Motor neuron (in vitro differentiated cells): Measurements from ENCODE around the gene ZNF189. TPM values are rescaled to one million over a fixed set of nuclear protein-coding genes. Genes with fewer than 3 reads are reported as not detected.

Source experiments
- ATAC-seq, 8 experiments: fragments of 200-7000 bp; cut with Tn5 transposase; replicated peaks in 6 of 8; 2 replicates each; pipeline ENCODE4 v1.8.0; 2021; ENCODE audit warnings: mild to moderate bottlenecking in 8 of 8, moderate library complexity in 8 of 8
- H3K27ac ChIP-seq, 2 donors: fragments of 250-450 bp; sonication (Bioruptor Pico); 2 replicates each; pipeline ENCODE4 v1.9.0; 2021; ENCODE audit warnings: antibody characterized with exemption in 2 of 2, mild to moderate bottlenecking in 2 of 2, moderate library complexity in 1 of 2
- H3K4me1 ChIP-seq, 2 donors: fragments of 250-450 bp; sonication (Bioruptor Pico); replicated peaks in 1 of 2; 2 replicates each; pipeline ENCODE4 v1.6.1; 2021; ENCODE audit warnings: antibody characterized with exemption in 2 of 2, mild to moderate bottlenecking in 2 of 2, moderate library complexity in 1 of 2
- H3K4me3 ChIP-seq, 5 donors: fragments of 250-450 bp; sonication (Bioruptor Pico); 2 replicates each; pipeline ENCODE4 v1.9.0; 2021; ENCODE audit warnings: antibody characterized with exemption in 5 of 5, mild to moderate bottlenecking in 5 of 5, moderate library complexity in 4 of 5
- WGBS, 10 experiments: fragments of 450-650 bp; shearing (Covaris generic); methylation state at CpG; one replicate each; pipeline ENCODE4 v1.0.0; 2022; 5-methylcytosine and 5-hydroxymethylcytosine counted together
- in situ Hi-C, 9 experiments: fragments of 400-800 bp; cut with MboI; loops; one replicate each; pipeline ENCODE4 v1.15.0; 2021; ENCODE audit warnings: low sequenced_read_pairs in 9 of 9, low pct_unique_long_range_greater_than_20kb in 2 of 9; ENCODE audit not compliant: unreplicated experiment in 9 of 9
- total RNA-seq, 8 experiments: library from RNA; unstranded; fragments of 300-600 nt; gene quantifications; 2 replicates each; pipeline versions ENCODE4 v1.2.3 to v1.2.4, GENCODE V29; 2022

Gene ZNF189
- total RNA-seq, 8 experiments from 2014 or later: 10.7 to 29.7 (median 20.0) TPM

- ATAC-seq: peak in 3 of 8 experiments; percentile 56 to 78 (median 59)
- in situ Hi-C loops: no loop called here
- WGBS, 10 experiments: 64 to 100% (median 86%) methylated on average over 1 to 6 of the region's 6 CpGs
Measured at GRCh38 chr9:101387871-101388506, 10.7 kb upstream of the ZNF189 start.

GRCh38 chr9:101388507-101388993 is 10.1 kb upstream of the ZNF189 start:
- 50 to 100% (median 85%) methylated on average over 1 to 2 of the region's 2 CpGs; no CpG with 5 or more reads in 4 of the 10 experiments for WGBS, 10 experiments
- Histone ChIP-seq H3K4me1 (no peaks in the 10 kb centered on the region), H3K4me3 (no peak overlapping the region), H3K27ac (no peak overlapping the region)
- in situ Hi-C loops: no loop called here
- ATAC-seq: peak in 2 of 8 experiments; percentile 45 to 90

More at GRCh38 chr9:101387871-101388506, 10.7 kb upstream of the ZNF189 start:
- H3K4me3 ChIP-seq: no peak overlapping the region
- H3K27ac ChIP-seq: no peak overlapping the region
- H3K4me1 ChIP-seq: no peaks in the 10 kb centered on the region

- 91 to 100% (median 99%) methylated on average over 1 to 3 of the region's 3 CpGs for WGBS, 10 experiments
- in situ Hi-C loops: no loop called here
- no peak for ATAC-seq
- no peak overlapping the region for H3K27ac ChIP-seq
- peaks cover 0 to 8% of the 10 kb centered on the region in 2 donors for H3K4me1 ChIP-seq
- H3K4me3 ChIP-seq: no peak overlapping the region
Measured at GRCh38 chr9:101393135-101393534, 5.5 kb upstream of the ZNF189 start.

GRCh38 chr9:101394687-101395086 is 4.0 kb upstream of the ZNF189 start:
- in situ Hi-C loops: no loop called here
- no peak for ATAC-seq
- H3K27ac ChIP-seq: no peak overlapping the region
- H3K4me1 ChIP-seq: peaks cover 3 to 11% of the 10 kb centered on the region in 2 donors
- H3K4me3 ChIP-seq: no peak overlapping the region
- 89 to 100% (median 100%) methylated on average over 1 of the region's 1 CpG; no CpG with 5 or more reads in 3 of the 10 experiments for WGBS, 10 experiments

GRCh38 chr9:101397746-101398067 is 944 bp upstream of the ZNF189 start:
- ATAC-seq: no peak
- Histone ChIP-seq H3K4me3 (peak overlapping the region; percentile 49 to 85 (median 74)), H3K27ac (peak overlapping the region; percentile 78 to 90), H3K4me1 (peaks cover 6 to 18% of the 10 kb centered on the region in 2 donors)
- WGBS, 10 experiments: 0 to 8% (median 0%) methylated on average over 2 to 4 of the region's 4 CpGs; no CpG with 5 or more reads in 1 of the 10 experiments
- in situ Hi-C loops: no loop called here

- peak in 3 of 8 experiments; percentile 13 to 41 (median 17) for ATAC-seq
- Histone ChIP-seq H3K27ac (peak overlapping the region; percentile 65 to 84), H3K4me3 (peak overlapping the region; percentile 49 to 85 (median 74)), H3K4me1 (peaks cover 6 to 18% of the 10 kb centered on the region in 2 donors)
- 0% methylated on average over 1 to 5 of the region's 28 CpGs; no CpG with 5 or more reads in 5 of the 10 experiments for WGBS, 10 experiments
- in situ Hi-C loops: no loop called here
Measured at GRCh38 chr9:101398930-101399642, 435 bp downstream of the ZNF189 start.

GRCh38 chr9:101399643-101399970 is 956 bp downstream of the ZNF189 start:
- ATAC-seq: no peak
- Histone ChIP-seq H3K4me3 (peak overlapping the region; percentile 49 to 85 (median 74)), H3K4me1 (peaks cover 6 to 18% of the 10 kb centered on the region in 2 donors), H3K27ac (no peak overlapping the region)
- in situ Hi-C loops: no loop called here
- 0 to 33% (median 8%) methylated on average over 1 to 2 of the region's 2 CpGs; no CpG with 5 or more reads in 5 of the 10 experiments for WGBS, 10 experiments

- peak overlapping the region in 2 of 5 donors; percentile 80 to 85 for H3K4me3 ChIP-seq
- WGBS, 10 experiments: 50 to 100% (median 76%) methylated on average over 1 to 5 of the region's 5 CpGs; no CpG with 5 or more reads in 1 of the 10 experiments
- no peak for ATAC-seq
- H3K27ac ChIP-seq: no peak overlapping the region
- in situ Hi-C loops: no loop called here
- H3K4me1 ChIP-seq: peaks cover 6 to 18% of the 10 kb centered on the region in 2 donors
Measured at GRCh38 chr9:101400120-101400519, 1.5 kb downstream of the ZNF189 start.

GRCh38 chr9:101403516-101404285 is 5.0 kb downstream of the ZNF189 start:
- in situ Hi-C loops: no loop called here
- H3K27ac ChIP-seq: no peak overlapping the region
- ATAC-seq: no peak
- peaks cover 6 to 11% of the 10 kb centered on the region in 2 donors for H3K4me1 ChIP-seq
- 86 to 100% (median 96%) methylated on average over 3 to 9 of the region's 9 CpGs for WGBS, 10 experiments
- no peak overlapping the region for H3K4me3 ChIP-seq

- in situ Hi-C loops: no loop called here
- no peak for ATAC-seq
- no peak overlapping the region for H3K27ac ChIP-seq
- H3K4me1 ChIP-seq: no peaks in the 10 kb centered on the region
- no peak overlapping the region for H3K4me3 ChIP-seq
- 92 to 100% (median 98%) methylated on average over 1 to 5 of the region's 5 CpGs; no CpG with 5 or more reads in 1 of the 10 experiments for WGBS, 10 experiments
Measured at GRCh38 chr9:101408374-101409078, 9.9 kb downstream of the ZNF189 start.

- H3K27ac ChIP-seq: no peak overlapping the region
- no peaks in the 10 kb centered on the region for H3K4me1 ChIP-seq
- H3K4me3 ChIP-seq: no peak overlapping the region
- no peak for ATAC-seq
- in situ Hi-C loops: no loop called here
- 87 to 100% (median 96%) methylated on average over 1 to 4 of the region's 4 CpGs; no CpG with 5 or more reads in 1 of the 10 experiments for WGBS, 10 experiments
Measured at GRCh38 chr9:101409079-101409477, 10.4 kb downstream of the ZNF189 start.

GRCh38 chr9:101414839-101415238 is 16.2 kb downstream of the ZNF189 start:
- in situ Hi-C loops: no loop called here
- no peak for ATAC-seq
- H3K4me1 ChIP-seq: no peaks in the 10 kb centered on the region
- no peak overlapping the region for H3K4me3 ChIP-seq
- no peak overlapping the region for H3K27ac ChIP-seq
